Fibroblast of lung (primary cell): Measurements from ENCODE around the gene NAB1. TPM values are rescaled to one million over a fixed set of nuclear protein-coding genes. Genes with fewer than 3 reads are reported as not detected.

Source experiments
- DNase-seq, 2 donors: peaks; one replicate each; pipeline versions ENCODE4 v3.0.0 to v3.0.0-alpha.2; 2010; ENCODE audit warnings: low read depth in 2 of 2
- H2AFZ ChIP-seq: 2 replicates; pipeline ENCODE4 v1.5.1; 2012; ENCODE audit warnings: low read length, control low read depth, inconsistent platforms
- H3K27ac ChIP-seq: 2 replicates; pipeline ENCODE4 v1.5.1; 2011; ENCODE audit warnings: low read length, control low read depth; ENCODE audit not compliant: insufficient read depth
- H3K27me3 ChIP-seq: 2 replicates; pipeline ENCODE4 v1.5.1; 2011; ENCODE audit warnings: mild to moderate bottlenecking, low read length; ENCODE audit not compliant: control insufficient read depth, insufficient read depth
- H3K36me3 ChIP-seq: 2 replicates; pipeline ENCODE4 v1.5.1; 2011; ENCODE audit warnings: low read length; ENCODE audit not compliant: control insufficient read depth, insufficient read depth
- H3K4me1 ChIP-seq: 2 replicates; pipeline ENCODE4 v1.5.1; 2011; ENCODE audit warnings: low read length; ENCODE audit not compliant: control insufficient read depth, insufficient read depth; ENCODE audit errors: extremely low read depth
- H3K4me2 ChIP-seq: 2 replicates; pipeline ENCODE4 v1.5.1; 2011; ENCODE audit warnings: low read length, control low read depth; ENCODE audit not compliant: insufficient read depth; ENCODE audit errors: extremely low read depth
- H3K4me3 ChIP-seq, 4 experiments: fragments of 200-600 bp in 1 of 4; sonication (generic) in 1 of 4; replicated peaks in 1 of 4; 2 replicates each; pipeline ENCODE4 v1.5.1; 2011 to 2016; ENCODE audit warnings: low read length in 4 of 4, low read depth in 3 of 4, mild to moderate bottlenecking in 3 of 4, control low read depth in 2 of 4, inconsistent platforms in 1 of 4, mixed read lengths in 1 of 4; ENCODE audit not compliant: insufficient read depth in 1 of 4; ENCODE audit errors: control extremely low read depth in 1 of 4
- H3K79me2 ChIP-seq: 2 replicates; pipeline ENCODE4 v1.5.1; 2012; ENCODE audit warnings: mild to moderate bottlenecking, low read length, inconsistent platforms; ENCODE audit not compliant: control insufficient read depth, insufficient read depth
- H3K9ac ChIP-seq: 2 replicates; pipeline ENCODE4 v1.5.1; 2011; ENCODE audit warnings: mild to moderate bottlenecking, low read length, control low read depth; ENCODE audit not compliant: insufficient read depth
- H3K9me3 ChIP-seq: 2 replicates; pipeline ENCODE4 v1.5.1; 2012; ENCODE audit warnings: low read depth, low read length; ENCODE audit not compliant: control insufficient read depth, insufficient read depth
- H4K20me1 ChIP-seq: 2 replicates; pipeline ENCODE4 v1.5.1; 2011; ENCODE audit warnings: low read length; ENCODE audit not compliant: control insufficient read depth, insufficient read depth; ENCODE audit errors: extremely low read depth
- EZH2 ChIP-seq: IDR thresholded peaks from 2 replicates; pipeline ENCODE4 v1.5.1; 2012; ENCODE audit warnings: low read length, control low read depth, mild to moderate bottlenecking; ENCODE audit errors: missing control alignments
- polyA plus RNA-seq, 2 donors: library from polyadenylated mRNA; depleted of rRNA in 1 of 2; stranded (reverse) in 1 of 2; unstranded in 1 of 2; fragments of >200 nt; gene quantifications; 2 replicates each; pipeline ENCODE4 v1.2.1, GENCODE V29; 2011 to 2012; ENCODE audit warnings: missing spikeins in 1 of 2
- total RNA-seq: library from RNA; depleted of rRNA; stranded (reverse); fragments of >200 nt; gene quantifications from 2 replicates; pipeline ENCODE4 v1.2.1, GENCODE V29; 2014
- TF ChIP-seq, protein P1 (sequence below), 2 donors: IDR thresholded peaks in 1 of 2; conservative IDR thresholded peaks in 1 of 2; 1 replicate in 1 of 2; 2 replicates in 1 of 2; pipeline ENCODE4 v1.5.1; 2011 to 2012; ENCODE audit warnings: low read length in 2 of 2, control low read depth in 1 of 2, inconsistent platforms in 1 of 2, low read depth in 1 of 2, mild to moderate bottlenecking in 1 of 2

The NAB1 gene
- total and polyA plus RNA-seq, 2 donors (not counting 1 experiment from before 2014, with no cell fraction given): 18.3 to 46.6 TPM

DNA sequence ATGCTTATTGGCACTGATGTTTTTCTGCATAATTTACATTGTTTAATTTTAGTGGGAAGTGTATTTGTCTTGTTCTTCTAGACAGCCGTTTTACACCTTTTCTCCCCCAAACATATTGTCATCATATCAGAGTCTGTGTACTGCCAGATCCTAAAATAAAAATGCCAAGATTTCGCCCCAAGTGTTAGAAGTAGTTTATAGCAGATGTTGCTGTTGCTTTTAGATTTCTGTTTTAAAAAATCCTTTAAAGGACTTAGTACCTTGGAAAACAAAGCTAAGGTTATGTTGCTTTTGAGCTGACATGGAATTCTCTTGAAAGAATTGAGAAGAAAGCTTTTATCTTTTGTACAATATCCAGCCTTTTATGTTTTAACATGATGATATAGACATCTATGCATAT, 36.0 kb downstream of the NAB1 start:
- Histone ChIP-seq H3K79me2 (no peaks in the 10 kb centered on the region), H3K4me1 (no peaks in the 10 kb centered on the region), H3K36me3 (no peaks in the 10 kb centered on the region), H3K9me3 (no peaks in the 10 kb centered on the region), H3K4me3 (no peak overlapping the region), H3K9ac (no peak overlapping the region), H2AFZ (no peak overlapping the region), H3K4me2 (no peak overlapping the region), H3K27me3 (no peaks in the 10 kb centered on the region), H3K27ac (no peak overlapping the region), H4K20me1 (no peaks in the 10 kb centered on the region)
- DNase-seq: no peak
- TF ChIP-seq, protein P1, sequence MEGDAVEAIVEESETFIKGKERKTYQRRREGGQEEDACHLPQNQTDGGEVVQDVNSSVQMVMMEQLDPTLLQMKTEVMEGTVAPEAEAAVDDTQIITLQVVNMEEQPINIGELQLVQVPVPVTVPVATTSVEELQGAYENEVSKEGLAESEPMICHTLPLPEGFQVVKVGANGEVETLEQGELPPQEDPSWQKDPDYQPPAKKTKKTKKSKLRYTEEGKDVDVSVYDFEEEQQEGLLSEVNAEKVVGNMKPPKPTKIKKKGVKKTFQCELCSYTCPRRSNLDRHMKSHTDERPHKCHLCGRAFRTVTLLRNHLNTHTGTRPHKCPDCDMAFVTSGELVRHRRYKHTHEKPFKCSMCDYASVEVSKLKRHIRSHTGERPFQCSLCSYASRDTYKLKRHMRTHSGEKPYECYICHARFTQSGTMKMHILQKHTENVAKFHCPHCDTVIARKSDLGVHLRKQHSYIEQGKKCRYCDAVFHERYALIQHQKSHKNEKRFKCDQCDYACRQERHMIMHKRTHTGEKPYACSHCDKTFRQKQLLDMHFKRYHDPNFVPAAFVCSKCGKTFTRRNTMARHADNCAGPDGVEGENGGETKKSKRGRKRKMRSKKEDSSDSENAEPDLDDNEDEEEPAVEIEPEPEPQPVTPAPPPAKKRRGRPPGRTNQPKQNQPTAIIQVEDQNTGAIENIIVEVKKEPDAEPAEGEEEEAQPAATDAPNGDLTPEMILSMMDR (conservative IDR thresholded peaks at IDR 0.05 in 1 of 2, IDR thresholded peaks at IDR 0.05 in 1 of 2; ENCODE audit: low read depth in 1 of 2, low read length in 2 of 2): no peak
- TF ChIP-seq EZH2: no peak

DNA sequence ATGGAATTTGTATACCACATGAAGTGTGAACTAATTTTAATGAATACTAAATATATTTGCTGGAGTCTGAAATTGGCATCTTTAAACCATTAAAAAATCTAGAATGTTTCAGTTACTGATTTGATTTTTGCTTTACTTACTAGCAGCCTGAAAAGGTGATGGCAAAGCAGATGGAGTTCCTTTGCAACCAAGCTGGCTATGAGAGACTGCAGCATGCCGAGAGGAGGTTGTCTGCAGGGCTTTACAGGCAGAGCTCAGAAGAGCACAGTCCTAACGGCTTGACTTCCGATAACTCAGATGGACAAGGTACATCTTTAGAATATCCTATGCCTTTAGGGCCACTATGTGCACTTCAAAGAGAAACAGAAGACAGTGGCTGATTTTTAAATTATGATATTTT, 36.5 kb downstream of the NAB1 start:
- no peak overlapping the region for H2AFZ ChIP-seq
- H4K20me1 ChIP-seq: no peaks in the 10 kb centered on the region
- no peaks in the 10 kb centered on the region for H3K79me2 ChIP-seq
- no peak for DNase-seq
- peaks cover 2% of the 10 kb centered on the region for H3K36me3 ChIP-seq
- no peaks in the 10 kb centered on the region for H3K4me1 ChIP-seq
- H3K9ac ChIP-seq: no peak overlapping the region
- TF ChIP-seq, protein P1 (conservative IDR thresholded peaks at IDR 0.05 in 1 of 2, IDR thresholded peaks at IDR 0.05 in 1 of 2; ENCODE audit: low read depth in 1 of 2, low read length in 2 of 2): no peak
- no peak for TF ChIP-seq EZH2
- no peak overlapping the region for H3K4me2 ChIP-seq
- no peak overlapping the region for H3K27ac ChIP-seq
- no peaks in the 10 kb centered on the region for H3K27me3 ChIP-seq
- no peaks in the 10 kb centered on the region for H3K9me3 ChIP-seq
- H3K4me3 ChIP-seq: no peak overlapping the region

DNA sequence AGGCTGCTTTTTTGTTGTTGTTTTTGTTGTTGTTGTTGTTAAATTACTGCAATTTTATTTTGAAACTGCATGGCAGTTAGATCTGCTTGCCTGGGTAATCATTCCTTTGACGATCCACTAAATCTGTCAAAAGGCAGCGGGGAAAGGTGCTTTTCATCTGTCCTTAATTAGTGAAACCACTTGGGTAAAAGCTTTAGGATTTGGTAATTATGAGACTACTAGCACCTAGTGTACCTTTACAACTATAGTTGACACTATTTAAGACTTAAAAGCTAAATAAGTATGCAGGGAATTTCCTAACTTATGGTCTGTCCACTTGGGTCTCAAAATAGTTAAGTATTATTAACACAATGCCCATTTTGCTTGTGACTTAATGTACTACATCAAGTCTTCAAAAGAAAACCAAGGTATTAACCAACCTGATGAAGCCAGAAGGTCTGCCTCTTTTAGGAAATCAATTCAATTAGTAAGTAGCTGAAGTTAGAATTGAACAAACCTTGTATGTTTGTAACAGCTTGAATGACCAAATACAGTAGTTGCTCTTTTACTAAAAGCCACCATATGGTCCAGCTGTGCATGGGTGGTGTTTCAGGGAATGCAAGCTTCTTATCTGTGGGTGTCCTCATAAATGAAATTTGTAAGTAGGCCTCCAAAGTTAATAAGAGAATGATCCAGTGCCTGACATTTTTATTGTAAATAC, 44.8 kb downstream of the NAB1 start:
- H2AFZ ChIP-seq: no peak overlapping the region
- no peak overlapping the region for H3K9ac ChIP-seq
- H3K27ac ChIP-seq: no peak overlapping the region
- no peak overlapping the region for H3K4me3 ChIP-seq
- H3K4me1 ChIP-seq: no peaks in the 10 kb centered on the region
- no peak for DNase-seq
- no peaks in the 10 kb centered on the region for H3K9me3 ChIP-seq
- H3K79me2 ChIP-seq: no peaks in the 10 kb centered on the region
- H3K36me3 ChIP-seq: peaks cover 2% of the 10 kb centered on the region
- no peak overlapping the region for H3K4me2 ChIP-seq
- no peaks in the 10 kb centered on the region for H3K27me3 ChIP-seq
- no peaks in the 10 kb centered on the region for H4K20me1 ChIP-seq
- TF ChIP-seq, protein P1 (conservative IDR thresholded peaks at IDR 0.05 in 1 of 2, IDR thresholded peaks at IDR 0.05 in 1 of 2; ENCODE audit: low read depth in 1 of 2, low read length in 2 of 2): no peak
- TF ChIP-seq EZH2: no peak
